WTC11 (cell line): Measurements from ENCODE around the gene UBXN10. TPM values are rescaled to one million over a fixed set of nuclear protein-coding genes. Genes with fewer than 3 reads are reported as not detected.

Experiments
- ATAC-seq: fragments of 200-7000 bp; cut with Tn5 transposase; 2 replicates; pipeline ENCODE4 v1.10.0; 2021; ENCODE audit warnings: mild to moderate bottlenecking, moderate library complexity
- CTCF ChIA-PET: fragments of 300-600 bp; sonication (Branson Sonifier 250); formaldehyde crosslinking; loops from one replicate; lab custom pipeline; 2021; ENCODE audit warnings: antibody characterized with exemption; lab: Charles Lee
- POLR2A ChIA-PET: fragments of 350-600 bp; sonication (Branson Sonifier 250); formaldehyde crosslinking; loops from one replicate; lab custom pipeline; 2021; ENCODE audit warnings: antibody characterized with exemption; lab: Charles Lee
- DNase-seq: peaks from one replicate; pipeline ENCODE4 v3.0.0; 2021; ENCODE audit warnings: low spot score
- H3K27ac Mint-ChIP-seq: 2 replicates; pipeline ENCODE4 v1.8.0; 2021; ENCODE audit warnings: mixed read lengths
- H3K27me3 Mint-ChIP-seq: 2 replicates; pipeline ENCODE4 v1.8.0; 2021; ENCODE audit warnings: low read depth, mild to moderate bottlenecking, moderate library complexity, mixed read lengths
- H3K36me3 Mint-ChIP-seq: 2 replicates; pipeline ENCODE4 v1.8.0; 2021; ENCODE audit warnings: mixed read lengths
- H3K4me1 Mint-ChIP-seq: 2 replicates; pipeline ENCODE4 v1.8.0; 2022; ENCODE audit warnings: mixed read lengths
- H3K4me3 Mint-ChIP-seq: 2 replicates; pipeline ENCODE4 v1.8.0; 2021; ENCODE audit warnings: mild to moderate bottlenecking, moderate library complexity, mixed read lengths
- H3K9me3 Mint-ChIP-seq: 2 replicates; pipeline ENCODE4 v1.8.0; 2021; ENCODE audit warnings: mixed read lengths
- CREB1 ChIP-seq: sonication (generic); formaldehyde crosslinking; IDR thresholded peaks from 2 replicates; pipeline ENCODE4 v1.8.0; 2023; ENCODE audit warnings: mild to moderate bottlenecking, missing genetic modification reagents
- E2F1 ChIP-seq: sonication (generic); formaldehyde crosslinking; IDR thresholded peaks from 2 replicates; pipeline ENCODE4 v1.8.0; 2022; ENCODE audit warnings: mild to moderate bottlenecking, missing genetic modification reagents
- FOXP1 ChIP-seq: sonication (generic); formaldehyde crosslinking; IDR thresholded peaks from 2 replicates; pipeline ENCODE4 v1.8.0; 2022; ENCODE audit warnings: missing genetic modification reagents, mild to moderate bottlenecking, moderate library complexity, borderline replicate concordance
- GTF2I ChIP-seq: fragments of 250-450 bp; sonication (Bioruptor Pico); conservative IDR thresholded peaks from 2 replicates; pipeline ENCODE4 v1.4.0; 2021; ENCODE audit warnings: mild to moderate bottlenecking
- KAT7 ChIP-seq: sonication (generic); formaldehyde crosslinking; IDR thresholded peaks from 2 replicates; pipeline ENCODE4 v1.8.1; 2023; ENCODE audit warnings: missing genetic modification reagents, mild to moderate bottlenecking, borderline replicate concordance
- PRRX2 ChIP-seq: fragments of 250-450 bp; sonication (Bioruptor Pico); IDR thresholded peaks from 2 replicates; pipeline ENCODE4 v1.8.0; 2021; ENCODE audit warnings: mild to moderate bottlenecking
- SMAD4 ChIP-seq: sonication (generic); formaldehyde crosslinking; IDR thresholded peaks from 2 replicates; pipeline ENCODE4 v1.8.0; 2022; ENCODE audit warnings: mild to moderate bottlenecking, missing genetic modification reagents
- ZBTB21 ChIP-seq: sonication (generic); formaldehyde crosslinking; IDR thresholded peaks from 2 replicates; pipeline ENCODE4 v1.8.1; 2023; ENCODE audit warnings: mild to moderate bottlenecking, missing genetic modification reagents, borderline replicate concordance
- ZNF138 ChIP-seq: sonication (generic); formaldehyde crosslinking; conservative IDR thresholded peaks from 2 replicates; pipeline ENCODE4 v1.8.1; 2022; ENCODE audit warnings: mild to moderate bottlenecking, moderate library complexity, missing genetic modification reagents
- ZNF263 ChIP-seq: sonication (generic); formaldehyde crosslinking; IDR thresholded peaks from 2 replicates; pipeline ENCODE4 v1.8.1; 2022; ENCODE audit warnings: low read depth, mild to moderate bottlenecking, moderate library complexity, missing genetic modification reagents
- ZNF423 ChIP-seq: fragments of 250-450 bp; sonication (Bioruptor Pico); IDR thresholded peaks from 2 replicates; pipeline ENCODE4 v2.1.2; 2022; ENCODE audit warnings: mild to moderate bottlenecking, moderate library complexity
- ZNF425 ChIP-seq: fragments of 250-450 bp; sonication (Bioruptor Pico); conservative IDR thresholded peaks from 2 replicates; pipeline ENCODE4 v1.9.0; 2021; ENCODE audit warnings: mild to moderate bottlenecking
- ZSCAN18 ChIP-seq: fragments of 250-450 bp; sonication (Bioruptor Pico); IDR thresholded peaks from 2 replicates; pipeline ENCODE4 v2.1.2; 2022; ENCODE audit warnings: mild to moderate bottlenecking, moderate library complexity
- total RNA-seq: library from RNA; stranded (reverse); gene quantifications from 3 replicates; pipeline ENCODE4 v1.2.3, GENCODE V29; 2021
- TF ChIP-seq, protein P1 (sequence below): sonication (generic); formaldehyde crosslinking; IDR thresholded peaks from 2 replicates; pipeline ENCODE4 v1.8.1; 2023; ENCODE audit warnings: mild to moderate bottlenecking, missing genetic modification reagents, moderate library complexity
- TF ChIP-seq, protein P2 (sequence below): sonication (generic); formaldehyde crosslinking; IDR thresholded peaks from 2 replicates; pipeline ENCODE4 v1.8.1; 2023; ENCODE audit warnings: mild to moderate bottlenecking, moderate library complexity, missing genetic modification reagents

UBXN10 gene
- total RNA-seq, 1 experiment from 2014 or later: 0.52 TPM

DNA sequence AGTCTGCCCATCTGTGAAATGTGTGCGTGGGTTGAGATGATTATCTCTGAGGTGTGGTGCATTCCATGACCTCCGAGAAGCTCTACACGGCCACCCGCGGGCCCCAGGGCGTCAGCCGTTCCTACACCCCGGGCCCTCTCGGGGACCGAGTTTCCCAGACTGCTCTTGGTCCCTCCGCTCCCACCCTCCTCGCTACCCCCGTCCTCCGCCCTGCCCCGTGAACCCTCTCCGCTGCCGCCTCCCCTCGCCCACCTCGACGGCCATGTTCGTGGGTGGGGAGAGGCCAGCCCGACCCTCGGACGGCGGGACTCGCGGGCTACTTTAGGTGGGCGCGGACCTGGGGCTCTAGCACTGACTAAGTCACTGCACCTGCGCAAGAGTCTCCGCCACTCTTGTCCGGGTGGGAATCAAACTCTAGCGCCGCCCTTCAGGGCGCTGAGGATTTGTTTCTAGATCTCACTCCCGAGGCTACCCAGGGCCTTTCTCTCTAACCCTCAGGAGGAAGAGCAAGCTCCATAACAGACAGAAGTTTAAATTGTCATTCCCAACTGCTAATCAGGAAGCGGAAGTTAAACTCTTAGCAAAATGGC lies 57.1 kb downstream of the UBXN10 start:
- peaks cover 4% of the 10 kb centered on the region for H3K9me3 Mint-ChIP-seq
- H3K27me3 Mint-ChIP-seq: peaks cover 14% of the 10 kb centered on the region
- CTCF ChIA-PET: interaction anchor here (0.7 to 1.4 kb wide), 2 partner anchors 119 kb away, joined by 3 to 4 read pairs; no protein-coding TSS in a partner anchor
- peaks cover 8% of the 10 kb centered on the region for H3K4me1 Mint-ChIP-seq
- no peak overlapping the region for H3K27ac Mint-ChIP-seq
- no peak for TF ChIP-seq KAT7 (CRISPR knock-in tag)
- TF ChIP-seq, protein P1, sequence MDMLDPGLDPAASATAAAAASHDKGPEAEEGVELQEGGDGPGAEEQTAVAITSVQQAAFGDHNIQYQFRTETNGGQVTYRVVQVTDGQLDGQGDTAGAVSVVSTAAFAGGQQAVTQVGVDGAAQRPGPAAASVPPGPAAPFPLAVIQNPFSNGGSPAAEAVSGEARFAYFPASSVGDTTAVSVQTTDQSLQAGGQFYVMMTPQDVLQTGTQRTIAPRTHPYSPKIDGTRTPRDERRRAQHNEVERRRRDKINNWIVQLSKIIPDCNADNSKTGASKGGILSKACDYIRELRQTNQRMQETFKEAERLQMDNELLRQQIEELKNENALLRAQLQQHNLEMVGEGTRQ: no peak
- TF ChIP-seq PRRX2 (CRISPR knock-in tag): no peak
- TF ChIP-seq ZNF423 (CRISPR knock-in tag): no peak
- TF ChIP-seq ZNF138: no peak
- TF ChIP-seq ZBTB21: no peak
- no peak for TF ChIP-seq ZNF425
- TF ChIP-seq, protein P2, sequence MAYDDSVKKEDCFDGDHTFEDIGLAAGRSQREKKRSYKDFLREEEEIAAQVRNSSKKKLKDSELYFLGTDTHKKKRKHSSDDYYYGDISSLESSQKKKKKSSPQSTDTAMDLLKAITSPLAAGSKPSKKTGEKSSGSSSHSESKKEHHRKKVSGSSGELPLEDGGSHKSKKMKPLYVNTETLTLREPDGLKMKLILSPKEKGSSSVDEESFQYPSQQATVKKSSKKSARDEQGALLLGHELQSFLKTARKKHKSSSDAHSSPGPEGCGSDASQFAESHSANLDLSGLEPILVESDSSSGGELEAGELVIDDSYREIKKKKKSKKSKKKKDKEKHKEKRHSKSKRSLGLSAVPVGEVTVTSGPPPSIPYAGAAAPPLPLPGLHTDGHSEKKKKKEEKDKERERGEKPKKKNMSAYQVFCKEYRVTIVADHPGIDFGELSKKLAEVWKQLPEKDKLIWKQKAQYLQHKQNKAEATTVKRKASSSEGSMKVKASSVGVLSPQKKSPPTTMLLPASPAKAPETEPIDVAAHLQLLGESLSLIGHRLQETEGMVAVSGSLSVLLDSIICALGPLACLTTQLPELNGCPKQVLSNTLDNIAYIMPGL (CRISPR knock-in tag): no peak
- TF ChIP-seq FOXP1 (CRISPR knock-in tag): no peak
- no peak for TF ChIP-seq ZSCAN18 (CRISPR knock-in tag)
- no peak for TF ChIP-seq GTF2I (CRISPR knock-in tag)
- no peak for TF ChIP-seq CREB1 (CRISPR knock-in tag)
- no peak for TF ChIP-seq E2F1 (CRISPR knock-in tag)
- no peak for TF ChIP-seq ZNF263
- no peak for TF ChIP-seq SMAD4 (CRISPR knock-in tag)
- DNase-seq: no peak
- POLR2A ChIA-PET: no interaction called here
- ATAC-seq: no peak
- H3K36me3 Mint-ChIP-seq: no peaks in the 10 kb centered on the region
- H3K4me3 Mint-ChIP-seq: no peak overlapping the region

Other genes starting within 250 kb of the UBXN10 start
- 1.2 to 2.6 TPM (median 1.9 TPM) in 3 replicates for gene PLA2G2A, start 206.5 kb upstream of the UBXN10 start, total RNA-seq
- gene PLA2G5, start 115.9 kb upstream of the UBXN10 start, total RNA-seq: 0.30 TPM in 1 of 3 replicates, not detected in the others
- not detected in 3 replicates for gene PLA2G2D, start 66.6 kb upstream of the UBXN10 start, total RNA-seq
- gene PLA2G2F, start 46.8 kb upstream of the UBXN10 start, total RNA-seq: not detected in 3 replicates
- not detected in 3 replicates for gene PLA2G2C, start 422 bp downstream of the UBXN10 start, total RNA-seq
- gene VWA5B1, start 104.8 kb downstream of the UBXN10 start, total RNA-seq: 1.1 to 1.5 TPM (median 1.4 TPM) in 3 replicates